Trophoblast cell (in vitro differentiated cells and primary cell): Measurements from ENCODE around the gene GALNT9.

ENCODE experiments used
- DNase-seq, 2 donors: peaks; one replicate each; pipeline ENCODE4 v3.0.0-alpha.2; 2016
- H2AFZ ChIP-seq: 2 replicates; pipeline ENCODE4 v1.6.1; 2013; ENCODE audit warnings: low read length, moderate library complexity, mild to moderate bottlenecking; ENCODE audit not compliant: insufficient read depth, poor library complexity
- H2AK5ac ChIP-seq: 2 replicates; pipeline ENCODE4 v1.6.1; 2013; ENCODE audit warnings: mild to moderate bottlenecking, low read length
- H2BK120ac ChIP-seq: 2 replicates; pipeline ENCODE4 v1.6.1; 2013; ENCODE audit warnings: low read length, mild to moderate bottlenecking, moderate library complexity; ENCODE audit not compliant: insufficient read depth, poor library complexity
- H2BK12ac ChIP-seq: 2 replicates; pipeline ENCODE4 v1.6.1; 2013; ENCODE audit warnings: mild to moderate bottlenecking, low read length, moderate library complexity
- H2BK5ac ChIP-seq: 2 replicates; pipeline ENCODE4 v1.6.1; 2013; ENCODE audit warnings: low read length, low read depth, moderate library complexity, mild to moderate bottlenecking; ENCODE audit not compliant: poor library complexity
- H3K14ac ChIP-seq: 2 replicates; pipeline ENCODE4 v1.6.1; 2013; ENCODE audit warnings: mild to moderate bottlenecking, low read length
- H3K18ac ChIP-seq: 2 replicates; pipeline ENCODE4 v1.6.1; 2013; ENCODE audit warnings: mild to moderate bottlenecking, low read length
- H3K23ac ChIP-seq: 2 replicates; pipeline ENCODE4 v1.6.1; 2013; ENCODE audit warnings: low read length
- H3K27ac ChIP-seq: 2 replicates; pipeline ENCODE4 v1.5.1; 2013; ENCODE audit warnings: low read depth, mild to moderate bottlenecking, inconsistent platforms, low read length, moderate library complexity
- H3K27me3 ChIP-seq: 2 replicates; pipeline ENCODE4 v1.6.1; 2013; ENCODE audit warnings: inconsistent platforms, mild to moderate bottlenecking, low read length, moderate library complexity; ENCODE audit not compliant: insufficient read depth
- H3K36me3 ChIP-seq, 2 experiments: 1 replicate in 1 of 2; 2 replicates in 1 of 2; pipeline ENCODE4 v1.6.1; 2013; ENCODE audit warnings: low read length in 2 of 2, mild to moderate bottlenecking in 2 of 2, moderate library complexity in 1 of 2; ENCODE audit not compliant: insufficient read depth in 2 of 2, control insufficient read depth in 1 of 2
- H3K4ac ChIP-seq: 2 replicates; pipeline ENCODE4 v1.6.1; 2013; ENCODE audit warnings: low read depth, mild to moderate bottlenecking, low read length, moderate library complexity
- H3K4me1 ChIP-seq, 2 experiments: 1 replicate in 1 of 2; 2 replicates in 1 of 2; pipeline ENCODE4 v1.6.1; 2013; ENCODE audit warnings: low read length in 2 of 2, mild to moderate bottlenecking in 2 of 2, moderate library complexity in 1 of 2; ENCODE audit not compliant: insufficient read depth in 2 of 2, control insufficient read depth in 1 of 2
- H3K4me2 ChIP-seq: 2 replicates; pipeline ENCODE4 v1.6.1; 2013; ENCODE audit warnings: inconsistent platforms, mild to moderate bottlenecking, low read length, moderate library complexity
- H3K4me3 ChIP-seq: 2 replicates; pipeline ENCODE4 v1.5.1; 2013; ENCODE audit warnings: mild to moderate bottlenecking, low read depth, low read length, inconsistent platforms
- H3K79me1 ChIP-seq: one replicate; pipeline ENCODE4 v1.6.1; 2013; ENCODE audit warnings: low read length
- H3K79me2 ChIP-seq: 2 replicates; pipeline ENCODE4 v1.6.1; 2013; ENCODE audit warnings: low read length, mild to moderate bottlenecking; ENCODE audit not compliant: control insufficient read depth, insufficient read depth, poor library complexity
- H3K9ac ChIP-seq: 2 replicates; pipeline ENCODE4 v1.6.1; 2013; ENCODE audit warnings: mild to moderate bottlenecking, low read length
- H3K9me3 ChIP-seq: 2 replicates; pipeline ENCODE4 v1.6.1; 2013; ENCODE audit warnings: low read depth, mild to moderate bottlenecking, control low read depth, inconsistent platforms, low read length; ENCODE audit not compliant: insufficient read depth
- H4K12ac ChIP-seq: 2 replicates; pipeline ENCODE4 v1.6.1; 2013; ENCODE audit warnings: low read depth, mild to moderate bottlenecking, low read length, moderate library complexity
- H4K8ac ChIP-seq: 2 replicates; pipeline ENCODE4 v1.6.1; 2013; ENCODE audit warnings: low read depth, mild to moderate bottlenecking, low read length, moderate library complexity
- H4K91ac ChIP-seq: one replicate; pipeline ENCODE4 v1.6.1; 2013; ENCODE audit warnings: low read depth, mild to moderate bottlenecking, low read length, moderate library complexity
- WGBS: extraction: QIAGEN DNeasy Blood & Tissue Kit; methylation state at CpG from one replicate; pipeline ENCODE4 v1.1.7; 2013; ENCODE audit warnings: missing lambda C conversion rate; ENCODE audit not compliant: insufficient read length, insufficient coverage; ENCODE audit errors: extremely low coverage; 5-methylcytosine and 5-hydroxymethylcytosine counted together

The GALNT9 gene

DNA sequence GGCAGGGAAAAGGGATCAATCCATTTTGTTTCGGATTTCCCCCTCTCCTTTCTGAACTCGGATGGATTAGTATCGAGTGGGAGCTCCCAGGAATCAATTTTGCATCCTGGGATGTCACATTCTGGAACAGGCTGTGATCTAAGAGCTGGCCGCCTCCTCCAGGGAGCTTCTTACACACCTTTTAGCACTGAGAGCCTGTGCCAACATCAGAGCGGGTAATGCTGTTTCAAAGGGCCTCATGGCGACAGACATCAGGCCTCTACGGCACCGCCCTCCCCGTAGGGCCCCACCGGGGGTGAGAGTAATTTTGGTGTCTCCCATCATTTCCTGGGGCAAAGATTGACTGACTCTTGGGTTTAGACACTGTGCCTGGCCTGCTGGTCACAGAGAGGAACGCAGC lies 2.7 kb downstream of the GALNT9 start:
- Histone ChIP-seq H2BK12ac (no peak overlapping the region), H2AFZ (no peak overlapping the region), H3K4me1 (no peaks in the 10 kb centered on the region), H4K8ac (no peak overlapping the region), H3K36me3 (no peaks in the 10 kb centered on the region), H3K9me3 (peaks cover 8% of the 10 kb centered on the region), H2BK5ac (no peak overlapping the region), H3K79me2 (no peaks in the 10 kb centered on the region), H3K4me2 (no peak overlapping the region), H3K18ac (no peak overlapping the region), H4K91ac (no peak overlapping the region), H4K12ac (no peak overlapping the region), H3K23ac (no peak overlapping the region), H3K79me1 (no peaks in the 10 kb centered on the region), H3K4ac (no peak overlapping the region), H2AK5ac (no peak overlapping the region), H3K9ac (no peak overlapping the region), H3K14ac (no peak overlapping the region), H3K27ac (no peak overlapping the region), H3K4me3 (no peak overlapping the region), H3K27me3 (peaks cover 29% of the 10 kb centered on the region), H2BK120ac (no peak overlapping the region)
- WGBS = no CpG with 5 or more reads among the region's 11 CpGs
- DNase-seq = no peak

DNA sequence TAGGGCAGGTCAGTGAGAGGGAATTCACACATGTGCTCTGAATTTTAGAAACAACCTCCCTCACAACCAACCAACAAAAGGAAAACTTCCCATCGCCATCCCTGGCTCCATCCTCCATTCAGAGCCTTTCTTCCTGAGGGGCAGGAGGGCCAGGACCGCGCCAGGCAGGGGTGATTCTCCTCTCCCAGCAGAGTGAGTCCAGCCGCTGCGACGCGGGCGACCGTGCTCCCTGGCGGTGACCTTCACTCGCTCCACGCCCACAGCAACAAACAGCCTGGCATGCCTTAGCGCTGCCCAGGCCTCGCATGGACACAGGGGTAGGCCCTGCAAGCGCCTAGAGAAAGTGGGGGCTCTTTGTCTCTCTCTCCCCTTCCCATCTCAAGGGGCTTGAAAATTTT lies 3.7 kb downstream of the GALNT9 start:
- Histone ChIP-seq H3K18ac (no peak overlapping the region), H2AK5ac (no peak overlapping the region), H2BK12ac (no peak overlapping the region), H3K4me1 (no peaks in the 10 kb centered on the region), H3K4me3 (no peak overlapping the region), H3K27ac (no peak overlapping the region), H2BK120ac (no peak overlapping the region), H3K14ac (no peak overlapping the region), H3K9ac (no peak overlapping the region), H3K79me2 (no peaks in the 10 kb centered on the region), H3K27me3 (peaks cover 29% of the 10 kb centered on the region), H3K9me3 (peaks cover 8% of the 10 kb centered on the region), H3K79me1 (no peaks in the 10 kb centered on the region), H2BK5ac (no peak overlapping the region), H4K12ac (no peak overlapping the region), H3K4me2 (no peak overlapping the region), H3K4ac (no peak overlapping the region), H4K8ac (no peak overlapping the region), H3K36me3 (no peaks in the 10 kb centered on the region), H2AFZ (no peak overlapping the region), H4K91ac (no peak overlapping the region), H3K23ac (no peak overlapping the region)
- no CpG with 5 or more reads among the region's 15 CpGs for WGBS
- no peak for DNase-seq

DNA sequence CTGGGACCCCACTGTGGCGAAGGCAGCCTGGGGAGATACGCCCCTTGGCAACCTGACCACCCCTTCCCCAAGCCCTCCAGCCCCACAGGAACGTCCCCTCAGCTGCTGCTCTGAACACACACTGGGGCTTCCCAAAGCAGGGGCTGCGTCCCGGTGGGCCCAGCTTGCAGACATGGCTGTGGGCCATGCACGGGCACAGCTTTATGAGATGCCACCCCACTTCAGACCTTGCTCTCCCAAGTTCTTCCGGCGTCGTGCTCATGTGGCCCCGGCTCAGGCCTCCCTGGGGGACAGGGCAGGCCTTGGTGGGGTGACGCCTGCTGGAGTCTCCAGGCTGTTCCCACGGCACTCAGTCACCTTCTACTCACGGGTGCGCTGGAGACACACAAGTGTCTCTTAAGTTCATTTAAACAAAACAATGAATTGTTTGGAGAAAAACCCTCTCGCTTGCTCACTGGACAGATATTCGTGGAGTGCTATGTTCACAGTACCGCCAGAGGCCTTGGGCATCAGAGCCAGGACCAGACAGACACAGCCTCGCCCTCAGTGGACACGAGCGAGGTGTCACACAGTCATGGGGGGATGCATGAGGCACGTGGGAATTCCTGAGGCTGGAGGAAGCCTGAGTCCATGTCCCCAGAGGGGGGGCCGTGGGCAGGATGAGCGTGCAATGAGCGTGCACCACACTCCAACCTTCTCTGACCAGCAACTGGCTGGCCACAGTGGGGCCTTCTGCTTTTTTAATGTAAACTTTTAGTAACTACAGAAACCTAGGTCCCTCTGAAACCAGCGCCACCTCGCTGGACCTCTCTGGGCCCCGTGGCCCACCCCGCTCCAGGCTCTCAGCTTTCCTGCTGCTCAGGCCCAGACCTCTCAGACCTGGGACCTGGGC lies 4.3 kb downstream of the GALNT9 start:
- no CpG with 5 or more reads among the region's 28 CpGs for WGBS
- H3K4me2 ChIP-seq = no peak overlapping the region
- no peaks in the 10 kb centered on the region for H3K79me1 ChIP-seq
- H3K79me2 ChIP-seq = no peaks in the 10 kb centered on the region
- no peak overlapping the region for H4K12ac ChIP-seq
- H3K23ac ChIP-seq = no peak overlapping the region
- H2AK5ac ChIP-seq = no peak overlapping the region
- DNase-seq = no peak
- no peaks in the 10 kb centered on the region for H3K4me1 ChIP-seq
- H4K91ac ChIP-seq = no peak overlapping the region
- no peaks in the 10 kb centered on the region for H3K36me3 ChIP-seq
- no peak overlapping the region for H2BK12ac ChIP-seq
- H3K27ac ChIP-seq = no peak overlapping the region
- peaks cover 24% of the 10 kb centered on the region for H3K27me3 ChIP-seq
- no peak overlapping the region for H3K4me3 ChIP-seq
- no peak overlapping the region for H3K18ac ChIP-seq
- no peak overlapping the region for H2AFZ ChIP-seq
- H3K9ac ChIP-seq = no peak overlapping the region
- H2BK120ac ChIP-seq = no peak overlapping the region
- H4K8ac ChIP-seq = no peak overlapping the region
- H2BK5ac ChIP-seq = no peak overlapping the region
- no peak overlapping the region for H3K14ac ChIP-seq
- H3K4ac ChIP-seq = no peak overlapping the region
- peaks cover 4% of the 10 kb centered on the region for H3K9me3 ChIP-seq

DNA sequence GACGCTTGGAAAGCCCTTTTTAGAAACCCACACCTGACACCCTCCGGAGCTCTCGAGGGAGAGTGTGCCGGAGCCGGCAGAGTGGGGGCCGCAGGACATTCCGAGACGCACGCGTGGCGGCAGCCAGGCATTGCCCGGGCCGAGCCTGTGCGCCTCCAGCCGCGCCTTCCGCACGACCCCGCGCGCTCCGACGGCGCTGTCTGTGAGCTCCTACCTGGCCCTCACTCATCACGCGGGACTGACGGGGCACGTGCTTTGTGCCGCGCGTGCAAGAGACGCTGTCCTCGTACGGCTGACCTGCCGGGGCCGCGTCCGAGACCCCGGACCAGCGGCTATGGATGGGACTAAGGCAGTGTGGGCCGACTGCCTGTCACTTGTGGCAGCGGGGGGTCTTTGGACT lies 5.2 kb downstream of the GALNT9 start:
- Histone ChIP-seq H2BK5ac (no peak overlapping the region), H2AFZ (no peak overlapping the region), H3K79me2 (no peaks in the 10 kb centered on the region), H2AK5ac (no peak overlapping the region), H4K91ac (no peak overlapping the region), H2BK120ac (no peak overlapping the region), H3K18ac (no peak overlapping the region), H3K9ac (no peak overlapping the region), H3K14ac (no peak overlapping the region), H3K4me3 (no peak overlapping the region), H2BK12ac (no peak overlapping the region), H3K9me3 (peaks cover 4% of the 10 kb centered on the region), H3K4me1 (no peaks in the 10 kb centered on the region), H4K12ac (no peak overlapping the region), H3K4me2 (no peak overlapping the region), H3K4ac (no peak overlapping the region), H3K27me3 (peaks cover 19% of the 10 kb centered on the region), H4K8ac (no peak overlapping the region), H3K27ac (no peak overlapping the region), H3K79me1 (no peaks in the 10 kb centered on the region), H3K23ac (no peak overlapping the region), H3K36me3 (no peaks in the 10 kb centered on the region)
- WGBS = no CpG with 5 or more reads among the region's 42 CpGs
- no peak for DNase-seq
